ENCODE results near the gene HSF2. TPM values are rescaled to one million over a fixed set of nuclear protein-coding genes. Genes with fewer than 3 reads are reported as not detected.

HSF2 gene
- total and polyA plus RNA-seq, 10 of the 15 experiments (the other 5 are each of a cell fraction or from before 2014, with no cell fraction given) = 9.5 to 38.3 (median 16.8) TPM

GRCh38 chr6:122472022-122472340, 72.5 kb downstream of the HSF2 start (continued):
- peak; percentile 83 for TF ChIP-seq ZNF687 (IDR thresholded peaks at IDR 0.05)

DNA sequence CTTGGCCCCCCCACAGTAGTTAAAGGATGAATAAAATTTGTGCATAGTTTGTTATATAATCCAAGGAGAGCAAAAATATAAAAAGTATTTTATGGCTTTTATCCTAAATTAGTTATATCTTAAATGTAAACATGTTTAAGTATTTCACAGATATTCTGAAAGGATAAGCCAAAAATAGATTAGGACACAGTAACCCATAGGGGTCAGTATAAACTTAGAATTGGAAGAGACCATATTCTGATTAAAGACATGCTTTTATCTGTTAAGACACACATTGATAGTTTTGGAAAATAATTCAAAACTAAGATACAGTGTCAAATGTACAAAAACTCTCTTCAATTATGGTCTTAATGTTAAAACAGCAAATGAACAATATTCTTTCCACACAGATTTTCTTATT, 76.7 kb downstream of the HSF2 start:
- Histone ChIP-seq H3K27ac (ENCODE audit: control insufficient read depth, insufficient read depth) (no peak overlapping the region), H3K27me3 (replicated peaks in 1 of 2; ENCODE audit: control insufficient read depth in 2 of 2, insufficient read depth in 2 of 2, low read length in 1 of 2) (no peaks in the 10 kb centered on the region), H3K4me3 (no peak overlapping the region), H3K9me3 (replicated peaks; ENCODE audit: control insufficient read depth, insufficient read depth, low read length) (no peaks in the 10 kb centered on the region), H2AFZ (ENCODE audit: control insufficient read depth, low read depth, low read length) (no peak overlapping the region), H4K20me1 (ENCODE audit: control insufficient read depth, insufficient read depth) (no peaks in the 10 kb centered on the region), H3K4me1 (ENCODE audit: control insufficient read depth, insufficient read depth, low read length) (no peaks in the 10 kb centered on the region), H3K9ac (ENCODE audit: control insufficient read depth, insufficient read depth, low read length) (no peak overlapping the region), H3K79me2 (ENCODE audit: control insufficient read depth, insufficient read depth, low read length) (peaks cover 5% of the 10 kb centered on the region), H3K36me3 (ENCODE audit: control insufficient read depth in 2 of 2, insufficient read depth in 2 of 2, low read length in 1 of 2) (no peaks in the 10 kb centered on the region), H3K4me2 (ENCODE audit: control insufficient read depth, insufficient read depth) (no peak overlapping the region)
- no peak for DNase-seq (ENCODE audit: low read depth, low spot score)
- POLR2A ChIA-PET = no interaction called here
- RAD21 ChIA-PET (ENCODE audit: unreplicated experiment) = no interaction called here
- FAIRE-seq = no peak
- no TSS peak for BruUV-seq (replicated peaks)
- no peak for ATAC-seq
- CTCF ChIA-PET = no interaction called here
- intact Hi-C loops (cut with micrococcal nuclease; ENCODE audit: unreplicated experiment) = loop anchor here (1.0 to 10.0 kb wide), 3 partner anchors 54 to 256 kb away; no protein-coding TSS in a partner anchor
- in situ Hi-C loops (cut with MboI) = no loop called here
- SMC1A ChIA-PET (ENCODE audit: uncharacterized antibody, unreplicated experiment) = no interaction called here
- TF ChIP-seq MEF2B (IDR thresholded peaks at IDR 0.05; ENCODE audit: partially characterized antibody, poor library complexity, severe bottlenecking) (peak; percentile 58), BACH1 (IDR thresholded peaks at IDR 0.05; ENCODE audit: borderline replicate concordance) (no peak), NFYB (IDR thresholded peaks at IDR 0.05; ENCODE audit: insufficient read depth, low read depth, low read length) (no peak), ATF7 (IDR thresholded peaks at IDR 0.05; ENCODE audit: low read depth) (no peak), IKZF2 (IDR thresholded peaks at IDR 0.05) (no peak), MYB (IDR thresholded peaks at IDR 0.05; ENCODE audit: borderline replicate concordance, low read depth, low read length) (no peak), HDAC6 (IDR thresholded peaks at IDR 0.05; ENCODE audit: unreplicated experiment) (no peak), POU2F2 (IDR thresholded peaks at IDR 0.05; ENCODE audit: borderline replicate concordance, low read depth, low read length) (no peak), CREM (IDR thresholded peaks at IDR 0.05; ENCODE audit: low read depth) (no peak), ASH2L (IDR thresholded peaks at IDR 0.05; ENCODE audit: borderline replicate concordance, low read depth) (no peak), RAD21 (IDR thresholded peaks at IDR 0.05; ENCODE audit: insufficient read depth, low read depth, low read length) (peak; percentile 44), FOXK2 (IDR thresholded peaks at IDR 0.05) (no peak), ATF3 (IDR thresholded peaks at IDR 0.05; ENCODE audit: borderline replicate concordance, extremely low read depth, low read depth, low read length) (no peak), EGR1 (IDR thresholded peaks at IDR 0.05; ENCODE audit: borderline replicate concordance in 1 of 2, low read depth in 2 of 2, low read length in 2 of 2) (no peak)
- TF ChIP-seq, protein P1, sequence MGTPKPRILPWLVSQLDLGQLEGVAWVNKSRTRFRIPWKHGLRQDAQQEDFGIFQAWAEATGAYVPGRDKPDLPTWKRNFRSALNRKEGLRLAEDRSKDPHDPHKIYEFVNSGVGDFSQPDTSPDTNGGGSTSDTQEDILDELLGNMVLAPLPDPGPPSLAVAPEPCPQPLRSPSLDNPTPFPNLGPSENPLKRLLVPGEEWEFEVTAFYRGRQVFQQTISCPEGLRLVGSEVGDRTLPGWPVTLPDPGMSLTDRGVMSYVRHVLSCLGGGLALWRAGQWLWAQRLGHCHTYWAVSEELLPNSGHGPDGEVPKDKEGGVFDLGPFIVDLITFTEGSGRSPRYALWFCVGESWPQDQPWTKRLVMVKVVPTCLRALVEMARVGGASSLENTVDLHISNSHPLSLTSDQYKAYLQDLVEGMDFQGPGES (IDR thresholded peaks at IDR 0.05) = no peak
- TF ChIP-seq, protein P2, sequence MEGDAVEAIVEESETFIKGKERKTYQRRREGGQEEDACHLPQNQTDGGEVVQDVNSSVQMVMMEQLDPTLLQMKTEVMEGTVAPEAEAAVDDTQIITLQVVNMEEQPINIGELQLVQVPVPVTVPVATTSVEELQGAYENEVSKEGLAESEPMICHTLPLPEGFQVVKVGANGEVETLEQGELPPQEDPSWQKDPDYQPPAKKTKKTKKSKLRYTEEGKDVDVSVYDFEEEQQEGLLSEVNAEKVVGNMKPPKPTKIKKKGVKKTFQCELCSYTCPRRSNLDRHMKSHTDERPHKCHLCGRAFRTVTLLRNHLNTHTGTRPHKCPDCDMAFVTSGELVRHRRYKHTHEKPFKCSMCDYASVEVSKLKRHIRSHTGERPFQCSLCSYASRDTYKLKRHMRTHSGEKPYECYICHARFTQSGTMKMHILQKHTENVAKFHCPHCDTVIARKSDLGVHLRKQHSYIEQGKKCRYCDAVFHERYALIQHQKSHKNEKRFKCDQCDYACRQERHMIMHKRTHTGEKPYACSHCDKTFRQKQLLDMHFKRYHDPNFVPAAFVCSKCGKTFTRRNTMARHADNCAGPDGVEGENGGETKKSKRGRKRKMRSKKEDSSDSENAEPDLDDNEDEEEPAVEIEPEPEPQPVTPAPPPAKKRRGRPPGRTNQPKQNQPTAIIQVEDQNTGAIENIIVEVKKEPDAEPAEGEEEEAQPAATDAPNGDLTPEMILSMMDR (IDR thresholded peaks at IDR 0.05 in 2 of 3, conservative IDR thresholded peaks at IDR 0.05 in 1 of 3; ENCODE audit: control insufficient read depth in 2 of 3, extremely low read depth in 1 of 3, insufficient read depth in 1 of 3, low read depth in 3 of 3, low read length in 3 of 3) = peak in 2 of 3 experiments; percentile 23 to 35; a peak in 3 of 6 replicates
